Trophoblast cell (in vitro differentiated cells and primary cell): Measurements from ENCODE around the gene DCAF8L2.

Experiments used
- DNase-seq, 2 donors: peaks; one replicate each; pipeline ENCODE4 v3.0.0-alpha.2; 2016
- H2AFZ ChIP-seq: 2 replicates; pipeline ENCODE4 v1.6.1; 2013; ENCODE audit warnings: low read length, moderate library complexity, mild to moderate bottlenecking; ENCODE audit not compliant: insufficient read depth, poor library complexity
- H2AK5ac ChIP-seq: 2 replicates; pipeline ENCODE4 v1.6.1; 2013; ENCODE audit warnings: mild to moderate bottlenecking, low read length
- H2BK120ac ChIP-seq: 2 replicates; pipeline ENCODE4 v1.6.1; 2013; ENCODE audit warnings: low read length, mild to moderate bottlenecking, moderate library complexity; ENCODE audit not compliant: insufficient read depth, poor library complexity
- H2BK12ac ChIP-seq: 2 replicates; pipeline ENCODE4 v1.6.1; 2013; ENCODE audit warnings: mild to moderate bottlenecking, low read length, moderate library complexity
- H2BK5ac ChIP-seq: 2 replicates; pipeline ENCODE4 v1.6.1; 2013; ENCODE audit warnings: low read length, low read depth, moderate library complexity, mild to moderate bottlenecking; ENCODE audit not compliant: poor library complexity
- H3K14ac ChIP-seq: 2 replicates; pipeline ENCODE4 v1.6.1; 2013; ENCODE audit warnings: mild to moderate bottlenecking, low read length
- H3K18ac ChIP-seq: 2 replicates; pipeline ENCODE4 v1.6.1; 2013; ENCODE audit warnings: mild to moderate bottlenecking, low read length
- H3K23ac ChIP-seq: 2 replicates; pipeline ENCODE4 v1.6.1; 2013; ENCODE audit warnings: low read length
- H3K27ac ChIP-seq: 2 replicates; pipeline ENCODE4 v1.5.1; 2013; ENCODE audit warnings: low read depth, mild to moderate bottlenecking, inconsistent platforms, low read length, moderate library complexity
- H3K27me3 ChIP-seq: 2 replicates; pipeline ENCODE4 v1.6.1; 2013; ENCODE audit warnings: inconsistent platforms, mild to moderate bottlenecking, low read length, moderate library complexity; ENCODE audit not compliant: insufficient read depth
- H3K36me3 ChIP-seq, 2 experiments: 1 replicate in 1 of 2; 2 replicates in 1 of 2; pipeline ENCODE4 v1.6.1; 2013; ENCODE audit warnings: low read length in 2 of 2, mild to moderate bottlenecking in 2 of 2, moderate library complexity in 1 of 2; ENCODE audit not compliant: insufficient read depth in 2 of 2, control insufficient read depth in 1 of 2
- H3K4ac ChIP-seq: 2 replicates; pipeline ENCODE4 v1.6.1; 2013; ENCODE audit warnings: low read depth, mild to moderate bottlenecking, low read length, moderate library complexity
- H3K4me1 ChIP-seq, 2 experiments: 1 replicate in 1 of 2; 2 replicates in 1 of 2; pipeline ENCODE4 v1.6.1; 2013; ENCODE audit warnings: low read length in 2 of 2, mild to moderate bottlenecking in 2 of 2, moderate library complexity in 1 of 2; ENCODE audit not compliant: insufficient read depth in 2 of 2, control insufficient read depth in 1 of 2
- H3K4me2 ChIP-seq: 2 replicates; pipeline ENCODE4 v1.6.1; 2013; ENCODE audit warnings: inconsistent platforms, mild to moderate bottlenecking, low read length, moderate library complexity
- H3K4me3 ChIP-seq: 2 replicates; pipeline ENCODE4 v1.5.1; 2013; ENCODE audit warnings: mild to moderate bottlenecking, low read depth, low read length, inconsistent platforms
- H3K79me1 ChIP-seq: one replicate; pipeline ENCODE4 v1.6.1; 2013; ENCODE audit warnings: low read length
- H3K79me2 ChIP-seq: 2 replicates; pipeline ENCODE4 v1.6.1; 2013; ENCODE audit warnings: low read length, mild to moderate bottlenecking; ENCODE audit not compliant: control insufficient read depth, insufficient read depth, poor library complexity
- H3K9ac ChIP-seq: 2 replicates; pipeline ENCODE4 v1.6.1; 2013; ENCODE audit warnings: mild to moderate bottlenecking, low read length
- H3K9me3 ChIP-seq: 2 replicates; pipeline ENCODE4 v1.6.1; 2013; ENCODE audit warnings: low read depth, mild to moderate bottlenecking, control low read depth, inconsistent platforms, low read length; ENCODE audit not compliant: insufficient read depth
- H4K12ac ChIP-seq: 2 replicates; pipeline ENCODE4 v1.6.1; 2013; ENCODE audit warnings: low read depth, mild to moderate bottlenecking, low read length, moderate library complexity
- H4K8ac ChIP-seq: 2 replicates; pipeline ENCODE4 v1.6.1; 2013; ENCODE audit warnings: low read depth, mild to moderate bottlenecking, low read length, moderate library complexity
- H4K91ac ChIP-seq: one replicate; pipeline ENCODE4 v1.6.1; 2013; ENCODE audit warnings: low read depth, mild to moderate bottlenecking, low read length, moderate library complexity
- WGBS: extraction: QIAGEN DNeasy Blood & Tissue Kit; methylation state at CpG from one replicate; pipeline ENCODE4 v1.1.7; 2013; ENCODE audit warnings: missing lambda C conversion rate; ENCODE audit not compliant: insufficient read length, insufficient coverage; ENCODE audit errors: extremely low coverage; 5-methylcytosine and 5-hydroxymethylcytosine counted together

The DCAF8L2 gene

GRCh38 chrX:27694667-27695066 lies 104.5 kb downstream of the DCAF8L2 start:
- Histone ChIP-seq H3K4me2 (no peak overlapping the region), H2AFZ (no peak overlapping the region), H3K14ac (no peak overlapping the region), H2BK120ac (no peak overlapping the region), H2BK12ac (no peak overlapping the region), H3K18ac (no peak overlapping the region), H2BK5ac (no peak overlapping the region), H3K4me3 (no peak overlapping the region), H4K91ac (no peak overlapping the region), H3K9ac (no peak overlapping the region), H3K4ac (no peak overlapping the region), H3K23ac (no peak overlapping the region), H3K4me1 (no peaks in the 10 kb centered on the region), H4K8ac (no peak overlapping the region), H4K12ac (no peak overlapping the region), H3K27me3 (no peaks in the 10 kb centered on the region), H3K27ac (no peak overlapping the region), H3K79me1 (no peaks in the 10 kb centered on the region), H2AK5ac (no peak overlapping the region), H3K36me3 (no peaks in the 10 kb centered on the region), H3K9me3 (no peaks in the 10 kb centered on the region), H3K79me2 (no peaks in the 10 kb centered on the region)
- WGBS, result no CpG with 5 or more reads among the region's 1 CpG
- no peak for DNase-seq

GRCh38 chrX:27706526-27706925 lies 116.4 kb downstream of the DCAF8L2 start:
- H2AFZ ChIP-seq, result no peak overlapping the region
- no peak for DNase-seq
- H3K23ac ChIP-seq, result no peak overlapping the region
- WGBS, result no CpG with 5 or more reads among the region's 1 CpG
- H3K18ac ChIP-seq, result no peak overlapping the region
- no peak overlapping the region for H2BK12ac ChIP-seq
- H3K36me3 ChIP-seq, result no peaks in the 10 kb centered on the region
- H3K27ac ChIP-seq, result no peak overlapping the region
- no peaks in the 10 kb centered on the region for H3K9me3 ChIP-seq
- H3K14ac ChIP-seq, result no peak overlapping the region
- no peak overlapping the region for H3K4ac ChIP-seq
- H4K8ac ChIP-seq, result no peak overlapping the region
- no peaks in the 10 kb centered on the region for H3K4me1 ChIP-seq
- H3K4me2 ChIP-seq, result no peak overlapping the region
- no peak overlapping the region for H3K4me3 ChIP-seq
- H4K12ac ChIP-seq, result no peak overlapping the region
- no peaks in the 10 kb centered on the region for H3K79me1 ChIP-seq
- no peaks in the 10 kb centered on the region for H3K27me3 ChIP-seq
- no peak overlapping the region for H2BK5ac ChIP-seq
- H2AK5ac ChIP-seq, result no peak overlapping the region
- H4K91ac ChIP-seq, result no peak overlapping the region
- H3K9ac ChIP-seq, result no peak overlapping the region
- no peaks in the 10 kb centered on the region for H3K79me2 ChIP-seq
- no peak overlapping the region for H2BK120ac ChIP-seq

GRCh38 chrX:27715610-27716009 lies 125.5 kb downstream of the DCAF8L2 start:
- H4K8ac ChIP-seq, result no peak overlapping the region
- no peaks in the 10 kb centered on the region for H3K79me2 ChIP-seq
- no peak overlapping the region for H4K12ac ChIP-seq
- no peaks in the 10 kb centered on the region for H3K4me1 ChIP-seq
- H2BK5ac ChIP-seq, result no peak overlapping the region
- no peak overlapping the region for H3K23ac ChIP-seq
- DNase-seq, result no peak
- no peak overlapping the region for H2BK12ac ChIP-seq
- H2BK120ac ChIP-seq, result no peak overlapping the region
- no peak overlapping the region for H3K4me3 ChIP-seq
- no peak overlapping the region for H3K4ac ChIP-seq
- H3K18ac ChIP-seq, result no peak overlapping the region
- no peak overlapping the region for H3K9ac ChIP-seq
- H3K14ac ChIP-seq, result no peak overlapping the region
- H3K4me2 ChIP-seq, result no peak overlapping the region
- no peak overlapping the region for H2AFZ ChIP-seq
- no peak overlapping the region for H4K91ac ChIP-seq
- no peak overlapping the region for H3K27ac ChIP-seq
- no peaks in the 10 kb centered on the region for H3K27me3 ChIP-seq
- no peak overlapping the region for H2AK5ac ChIP-seq
- no peaks in the 10 kb centered on the region for H3K9me3 ChIP-seq
- no peaks in the 10 kb centered on the region for H3K36me3 ChIP-seq
- WGBS, result no CpG with 5 or more reads among the region's 2 CpGs
- H3K79me1 ChIP-seq, result no peaks in the 10 kb centered on the region

- Histone ChIP-seq H3K79me2 (no peaks in the 10 kb centered on the region), H2BK120ac (no peak overlapping the region), H2AK5ac (no peak overlapping the region), H3K4ac (no peak overlapping the region), H3K23ac (no peak overlapping the region), H3K9me3 (no peaks in the 10 kb centered on the region), H3K4me2 (no peak overlapping the region), H3K4me3 (no peak overlapping the region), H4K12ac (no peak overlapping the region), H2BK5ac (no peak overlapping the region), H4K91ac (no peak overlapping the region), H3K27ac (no peak overlapping the region), H3K27me3 (no peaks in the 10 kb centered on the region), H3K18ac (no peak overlapping the region), H2AFZ (no peak overlapping the region), H4K8ac (no peak overlapping the region), H2BK12ac (no peak overlapping the region), H3K9ac (no peak overlapping the region), H3K79me1 (no peaks in the 10 kb centered on the region), H3K4me1 (no peaks in the 10 kb centered on the region), H3K14ac (no peak overlapping the region), H3K36me3 (no peaks in the 10 kb centered on the region)
- no CpG with 5 or more reads among the region's 3 CpGs for WGBS
- DNase-seq, result no peak
Observed at GRCh38 chrX:27728291-27728690, 138.1 kb downstream of the DCAF8L2 start.
